ENCODE measurements around the gene POC5.
"Not testable (repeated sequence)": the region's sequence is repeated elsewhere in the genome, so short reads cannot be mapped to it uniquely, and the experiment has no call there.

POC5 gene, protein sequence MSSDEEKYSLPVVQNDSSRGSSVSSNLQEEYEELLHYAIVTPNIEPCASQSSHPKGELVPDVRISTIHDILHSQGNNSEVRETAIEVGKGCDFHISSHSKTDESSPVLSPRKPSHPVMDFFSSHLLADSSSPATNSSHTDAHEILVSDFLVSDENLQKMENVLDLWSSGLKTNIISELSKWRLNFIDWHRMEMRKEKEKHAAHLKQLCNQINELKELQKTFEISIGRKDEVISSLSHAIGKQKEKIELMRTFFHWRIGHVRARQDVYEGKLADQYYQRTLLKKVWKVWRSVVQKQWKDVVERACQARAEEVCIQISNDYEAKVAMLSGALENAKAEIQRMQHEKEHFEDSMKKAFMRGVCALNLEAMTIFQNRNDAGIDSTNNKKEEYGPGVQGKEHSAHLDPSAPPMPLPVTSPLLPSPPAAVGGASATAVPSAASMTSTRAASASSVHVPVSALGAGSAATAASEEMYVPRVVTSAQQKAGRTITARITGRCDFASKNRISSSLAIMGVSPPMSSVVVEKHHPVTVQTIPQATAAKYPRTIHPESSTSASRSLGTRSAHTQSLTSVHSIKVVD

DNA sequence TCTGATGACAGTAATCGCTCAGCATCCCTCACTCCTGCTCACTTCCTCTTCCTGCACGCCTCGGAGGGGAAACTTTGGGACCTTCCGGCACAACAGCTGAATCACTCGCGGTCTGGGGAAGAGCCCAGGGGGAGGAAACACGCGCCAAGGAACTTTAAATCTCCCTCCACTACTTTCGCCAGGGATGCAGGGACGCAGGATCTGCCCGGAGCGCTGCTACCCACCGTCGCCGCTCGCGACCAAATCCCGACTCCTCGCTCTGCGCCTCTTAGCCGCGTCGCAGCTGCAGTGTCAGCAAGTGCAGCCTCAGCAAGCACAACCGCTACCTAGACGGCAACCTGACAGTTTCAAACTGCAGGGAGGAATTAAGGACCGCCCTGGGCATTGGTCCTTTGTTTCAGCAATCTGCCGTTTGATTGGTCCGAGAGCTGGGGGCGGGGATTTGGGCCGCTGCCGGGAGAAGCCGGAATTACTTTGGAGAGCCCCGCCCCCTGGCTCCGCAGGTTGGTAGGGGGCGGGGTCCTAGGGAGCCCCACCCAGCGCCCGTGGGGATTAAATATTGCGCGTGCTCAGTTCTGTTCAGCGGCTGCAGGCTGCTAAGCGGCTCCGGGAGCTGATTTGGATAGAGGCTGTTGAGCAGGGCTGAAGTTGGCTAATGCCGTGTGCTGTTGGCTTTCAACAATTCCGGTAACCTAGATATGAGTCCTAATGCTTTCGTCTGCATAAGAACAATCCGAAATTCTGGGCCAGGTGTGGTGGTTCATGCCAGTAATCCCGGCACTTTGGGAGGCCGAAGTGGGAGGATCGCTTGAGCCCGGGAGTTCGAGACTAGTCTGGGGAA, at the start of gene POC5:
Gene POC5, minus strand, starts transcription at position 356 of the 841 bp plus-strand sequence. CDS start 4,500 bp downstream, outside the sequence.
- peak; percentile 97 for DNase-seq

DNA sequence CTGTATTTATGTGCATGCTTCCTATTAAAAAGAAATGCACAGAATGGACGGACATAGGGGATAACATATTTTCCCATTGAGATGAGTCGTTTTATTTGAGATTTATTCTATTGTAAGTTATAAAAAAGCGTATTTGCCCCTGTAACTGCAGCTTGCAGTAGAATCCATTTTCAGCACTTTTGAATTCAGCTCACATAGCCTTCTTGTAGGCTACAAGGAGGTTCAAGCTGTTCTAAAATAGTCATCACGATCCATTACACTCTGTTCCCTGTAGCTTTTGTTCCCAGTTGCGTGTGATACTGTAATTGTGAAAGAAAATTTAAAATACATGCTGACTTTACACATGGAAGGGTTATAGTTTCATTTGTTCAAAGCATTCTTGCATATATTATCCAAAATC, 40.9 kb upstream of the POC5 start:
- DNase-seq: no peak

DNA sequence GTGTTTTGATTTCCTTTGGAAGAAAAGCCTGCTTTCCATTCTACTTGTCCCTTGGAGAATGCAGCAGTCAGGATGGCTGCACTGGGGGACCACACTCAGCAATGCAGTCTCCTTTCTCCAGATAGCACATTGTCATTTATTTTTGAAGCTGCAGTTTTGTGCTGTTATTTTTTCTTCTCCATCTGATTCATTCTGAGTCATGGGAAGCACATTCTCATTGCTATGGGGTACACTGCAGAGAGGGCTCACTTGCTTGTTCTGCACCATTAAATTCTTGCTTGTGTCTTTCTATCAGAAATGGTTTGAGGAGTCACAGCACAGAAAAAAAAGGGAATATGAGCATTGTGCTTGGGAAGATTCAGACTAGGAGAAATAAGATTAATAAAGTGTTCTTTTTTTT, 39.7 kb upstream of the POC5 start:
- no peak for DNase-seq

DNA sequence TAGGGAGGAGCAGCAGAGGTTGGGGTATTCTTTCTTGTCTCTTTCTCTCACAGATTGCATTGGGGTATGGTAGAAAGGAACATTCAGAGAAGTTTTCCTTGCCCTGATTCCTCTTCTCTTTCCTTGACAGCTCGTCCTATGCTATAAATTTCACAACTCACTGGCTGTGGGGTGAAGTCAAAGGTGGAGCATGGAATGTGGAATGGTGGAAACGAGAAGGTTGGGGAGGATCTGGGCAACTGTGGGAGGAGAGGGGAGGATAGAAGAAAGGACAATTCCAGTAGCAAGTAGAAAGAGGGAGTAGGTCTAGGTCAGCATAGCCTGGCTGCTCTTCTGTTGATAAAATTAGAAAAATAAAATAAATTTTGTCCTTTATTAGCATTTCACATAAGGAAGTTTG, 39.0 kb upstream of the POC5 start:
- no peak for DNase-seq

DNA sequence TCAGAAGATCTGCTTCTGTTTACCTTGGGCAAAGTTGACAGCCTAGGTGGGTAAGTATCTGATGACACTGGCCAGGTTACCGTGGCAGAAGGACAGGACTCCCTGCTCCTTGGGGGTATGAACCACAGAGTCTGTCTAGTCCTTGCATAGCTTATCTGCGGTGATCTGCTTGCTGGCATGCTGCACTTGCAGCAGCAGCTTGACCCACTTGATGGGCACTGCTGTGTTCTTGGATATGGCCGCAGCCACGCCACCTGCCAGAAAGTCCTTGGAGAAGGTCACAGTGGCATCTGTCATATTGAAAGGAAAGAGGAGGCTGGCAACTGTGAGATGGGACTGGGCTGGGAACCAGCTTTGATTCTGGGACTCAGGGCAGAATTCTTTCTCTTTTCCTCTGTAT, 35.9 kb upstream of the POC5 start:
- no peak for DNase-seq

DNA sequence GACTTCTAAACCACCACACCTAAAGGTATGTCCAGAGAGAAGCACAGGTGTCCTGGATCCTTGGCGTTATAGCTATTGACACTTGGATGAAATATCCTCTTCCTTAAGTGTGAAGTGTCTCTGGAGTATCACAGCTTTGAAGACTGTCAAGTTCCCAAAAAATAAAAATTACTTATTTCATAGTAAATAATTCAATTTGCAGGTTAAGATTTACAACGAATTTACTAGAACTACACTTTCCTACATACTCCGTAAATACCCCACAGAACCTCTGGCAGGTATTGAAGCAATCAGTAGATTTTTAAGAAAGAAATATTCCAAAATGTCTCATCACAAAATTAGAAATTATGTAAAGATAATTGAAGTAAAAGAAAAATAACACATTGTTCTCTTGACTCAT, 27.1 kb upstream of the POC5 start:
- no peak for DNase-seq

DNA sequence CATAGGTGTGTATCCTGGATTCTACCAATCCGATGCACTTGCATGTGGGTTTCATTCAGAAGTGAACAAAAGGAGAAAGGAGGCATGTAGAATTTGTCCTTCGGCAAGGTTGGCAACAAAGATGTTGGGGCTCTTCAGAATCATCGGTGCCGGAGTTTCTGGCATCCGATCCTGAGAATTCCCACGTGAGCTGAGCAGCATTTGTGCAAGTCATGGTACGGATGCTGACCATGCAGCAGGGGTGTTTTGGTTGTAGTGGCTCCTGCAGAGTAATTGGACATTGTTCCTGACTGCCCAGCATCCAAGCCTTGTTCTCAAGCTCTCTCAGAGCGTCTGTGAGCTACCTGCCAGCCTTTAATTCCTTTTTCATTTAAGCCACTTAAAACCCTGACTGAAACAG, 19.0 kb upstream of the POC5 start:
- no peak for DNase-seq

DNA sequence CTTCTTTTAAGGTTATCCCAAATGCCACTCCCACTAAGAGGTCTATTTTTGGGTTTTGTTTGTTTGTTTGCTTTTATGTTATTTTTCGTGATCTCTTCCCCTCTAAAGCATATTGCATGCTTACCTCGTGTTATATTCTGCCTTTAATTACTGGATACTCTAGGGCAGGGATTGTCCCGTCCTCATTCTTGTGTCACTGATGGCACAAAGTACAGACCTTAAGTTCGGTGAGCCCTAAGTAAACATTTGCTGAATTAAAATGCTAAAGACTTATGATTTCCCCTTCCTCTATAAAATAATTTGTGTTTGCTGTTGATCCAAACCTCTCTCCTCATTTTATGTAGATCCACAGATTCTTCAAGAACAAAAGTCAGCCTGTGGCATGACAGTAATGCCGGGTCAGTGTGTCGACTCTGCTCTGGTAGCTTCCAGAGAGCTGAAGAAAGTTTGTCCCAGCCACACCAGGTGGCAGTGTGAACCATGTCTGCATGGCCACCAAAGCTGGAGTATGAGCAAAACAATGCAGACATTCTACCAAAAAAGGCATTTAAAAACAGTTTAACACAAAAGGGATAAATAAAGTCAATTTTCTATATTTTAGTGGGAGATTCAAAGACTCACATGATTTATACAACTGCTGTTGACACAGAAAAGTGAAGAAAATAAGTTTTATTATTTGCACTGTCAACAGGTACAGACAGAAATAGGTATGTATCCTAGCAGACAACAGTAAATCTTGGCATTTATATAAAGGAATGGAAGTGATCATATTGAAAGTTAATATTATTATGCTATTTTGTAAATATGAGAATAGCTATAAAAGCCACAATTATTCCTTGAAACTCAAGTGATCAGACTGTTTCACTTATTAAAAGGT, 17.9 kb upstream of the POC5 start:
- peak; percentile 13 for DNase-seq

DNA sequence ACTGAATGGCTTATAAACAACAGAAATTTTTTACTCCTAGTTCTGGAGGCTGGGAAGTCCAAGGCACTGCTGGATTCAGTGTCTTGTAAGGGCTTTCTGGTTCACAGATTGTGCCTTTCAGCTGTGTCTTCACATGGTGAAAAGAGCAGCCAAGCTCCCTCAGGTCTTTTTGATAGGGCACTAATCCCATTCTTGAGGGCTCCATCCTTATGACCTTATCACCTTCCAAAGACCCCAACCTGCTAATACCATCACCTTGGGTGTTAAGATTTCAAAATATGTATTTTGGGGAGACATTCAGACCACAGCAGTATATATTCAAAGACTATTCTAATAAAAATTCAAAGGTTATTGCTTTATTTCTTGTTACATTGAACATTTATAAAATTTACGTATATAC, 16.5 kb upstream of the POC5 start:
- DNase-seq: no peak

DNA sequence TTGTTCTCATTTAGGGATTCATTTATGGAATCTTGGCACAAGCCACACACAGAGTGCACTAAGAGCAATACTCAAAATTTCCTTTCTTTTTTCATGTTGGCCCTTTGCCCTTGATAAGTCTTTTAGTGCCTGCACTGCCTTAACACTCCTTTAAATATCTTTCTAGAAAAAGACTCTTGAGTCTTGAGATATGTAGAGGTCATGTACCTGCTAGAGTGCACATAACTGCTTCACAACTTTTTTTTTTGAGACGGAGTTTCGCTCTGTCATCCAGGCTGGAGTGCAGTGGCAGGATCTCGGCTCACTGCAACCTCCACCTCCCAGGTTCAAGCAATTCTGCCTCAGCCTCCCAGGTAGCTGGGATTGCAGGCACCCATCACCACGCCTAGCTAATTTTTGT, 14.3 kb upstream of the POC5 start:
- not testable (repeated sequence) for DNase-seq

DNA sequence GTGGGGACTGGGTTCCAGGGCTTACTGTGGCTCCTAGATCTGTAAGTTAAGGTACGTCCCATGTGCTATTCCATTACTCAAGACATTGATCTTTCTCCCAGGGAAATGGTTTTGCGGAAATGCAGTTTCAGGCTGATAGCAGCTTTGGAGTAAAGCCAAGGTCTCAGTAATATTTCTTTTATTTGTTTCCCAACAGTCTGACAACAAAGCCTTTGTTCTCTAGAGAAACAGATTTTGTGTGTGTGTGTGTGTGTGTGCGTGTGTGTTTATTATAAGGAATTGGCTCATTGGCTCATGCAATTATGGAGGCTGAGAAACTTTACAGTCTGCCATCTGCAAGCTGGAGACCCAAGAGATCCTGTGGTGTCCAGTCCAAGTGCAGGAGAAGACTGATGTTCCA, 12.1 kb upstream of the POC5 start:
- no peak for DNase-seq

DNA sequence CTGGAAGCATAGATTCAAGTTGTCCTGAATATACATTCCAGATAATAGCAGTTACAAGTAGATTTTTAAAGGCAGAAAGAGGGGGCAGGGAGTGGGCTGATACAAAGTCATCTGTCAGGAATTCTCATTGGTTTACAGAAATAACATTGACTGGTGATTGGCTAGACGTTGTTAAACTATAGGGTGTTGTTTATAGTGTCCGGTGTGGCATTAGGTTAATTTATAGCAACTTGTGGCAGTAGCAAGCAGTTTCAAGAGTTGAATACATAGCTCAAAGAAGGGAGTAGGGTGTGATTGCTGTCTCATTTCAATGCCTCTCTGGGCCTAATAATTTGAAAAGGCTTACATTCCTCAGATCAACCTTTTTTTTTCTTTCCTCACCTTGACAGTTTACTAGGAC, 10.7 kb upstream of the POC5 start:
- no peak for DNase-seq

DNA sequence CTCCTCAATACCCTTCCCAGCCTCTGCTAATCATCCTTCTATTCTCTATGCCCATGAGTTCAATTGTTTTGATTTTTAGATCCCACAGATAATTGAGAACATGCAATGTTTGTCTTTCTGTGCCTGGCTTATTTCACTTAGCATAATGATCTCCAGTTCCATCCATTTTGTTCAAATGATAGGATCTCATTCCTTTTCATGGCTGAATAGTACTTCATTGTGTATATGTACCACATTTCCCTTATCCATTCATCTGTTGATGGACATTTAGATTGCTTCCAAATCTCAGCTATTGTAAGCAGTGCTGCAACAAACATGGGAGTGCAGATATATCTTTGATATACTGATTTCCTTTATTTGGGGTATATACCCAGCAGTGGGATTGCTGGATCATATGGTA, 9.0 kb upstream of the POC5 start:
- DNase-seq: not testable (repeated sequence)

DNA sequence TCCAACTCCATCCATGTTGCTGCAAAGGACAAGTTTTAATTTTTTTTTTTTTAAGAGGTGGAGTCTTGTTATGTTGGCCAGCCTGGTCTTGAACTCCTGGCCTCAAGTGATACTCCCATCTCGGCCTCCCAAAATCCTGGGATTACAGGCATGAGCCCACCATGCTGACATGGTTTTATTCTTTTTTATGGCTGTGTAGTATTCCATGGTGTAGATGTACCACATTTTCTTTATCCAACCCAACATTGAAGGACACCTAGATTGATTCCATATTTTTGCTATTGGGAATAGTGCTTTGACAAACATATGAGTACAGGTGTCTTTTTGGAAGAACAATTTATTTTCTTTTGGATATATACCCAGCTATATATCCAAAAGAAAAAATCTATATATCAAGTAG, 6.1 kb upstream of the POC5 start:
- DNase-seq: no peak

DNA sequence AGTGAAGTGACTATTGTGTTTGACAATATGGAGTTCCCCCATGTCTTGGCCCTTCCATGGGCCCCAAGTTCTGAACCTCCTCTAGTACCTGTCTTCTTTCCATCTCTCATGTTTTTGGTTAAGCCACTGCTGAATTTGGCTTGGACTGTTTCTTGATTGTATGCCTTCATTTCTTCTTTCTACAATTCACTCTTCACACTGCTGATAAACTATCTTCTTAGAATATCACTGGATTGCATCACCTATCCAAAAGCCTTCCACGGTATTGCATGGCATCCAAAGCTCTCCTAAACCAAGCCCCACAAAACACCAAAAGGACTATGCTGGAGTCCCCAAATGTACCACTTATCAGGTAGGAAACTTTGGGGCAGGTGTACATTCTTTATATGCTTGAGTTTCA, 4.3 kb upstream of the POC5 start:
- no peak for DNase-seq

DNA sequence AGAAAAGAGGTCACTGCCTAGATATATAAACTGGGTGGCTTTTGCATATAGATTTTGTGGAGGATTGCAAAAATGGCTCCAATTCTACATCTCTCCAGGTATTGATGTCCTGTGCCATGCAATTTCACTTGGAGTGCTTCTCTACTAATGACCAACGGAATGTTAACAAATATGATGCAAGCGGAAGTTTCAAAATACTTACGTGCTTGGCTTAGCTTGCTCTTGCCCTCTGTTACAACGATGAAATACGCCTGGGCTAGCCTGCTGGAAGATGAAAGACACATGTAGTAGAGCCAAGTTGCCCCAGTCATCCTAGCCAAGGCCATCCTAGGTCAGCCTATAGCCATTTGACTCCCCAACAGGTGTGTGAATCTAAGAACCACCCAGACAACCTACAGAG, 3.6 kb upstream of the POC5 start:
- DNase-seq: no peak

DNA sequence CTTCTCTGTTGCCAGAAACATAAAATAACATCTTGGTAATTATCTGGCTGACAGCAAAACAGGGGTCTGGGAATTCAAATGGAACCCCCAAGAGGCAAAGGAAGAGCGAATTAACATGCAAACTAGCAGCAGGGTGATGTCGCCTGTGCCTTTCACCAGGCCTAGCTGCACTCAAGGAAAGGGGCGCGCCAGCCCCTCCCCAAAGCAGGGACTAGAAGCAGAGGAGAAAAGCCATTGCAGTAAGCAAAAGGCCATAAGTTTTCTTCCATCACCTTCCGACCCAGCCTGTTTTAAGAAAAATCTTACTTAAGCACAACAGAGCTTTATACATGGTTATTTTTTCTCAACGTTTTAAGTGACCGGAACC, 539 bp downstream of the POC5 start:
- no peak for DNase-seq

DNA sequence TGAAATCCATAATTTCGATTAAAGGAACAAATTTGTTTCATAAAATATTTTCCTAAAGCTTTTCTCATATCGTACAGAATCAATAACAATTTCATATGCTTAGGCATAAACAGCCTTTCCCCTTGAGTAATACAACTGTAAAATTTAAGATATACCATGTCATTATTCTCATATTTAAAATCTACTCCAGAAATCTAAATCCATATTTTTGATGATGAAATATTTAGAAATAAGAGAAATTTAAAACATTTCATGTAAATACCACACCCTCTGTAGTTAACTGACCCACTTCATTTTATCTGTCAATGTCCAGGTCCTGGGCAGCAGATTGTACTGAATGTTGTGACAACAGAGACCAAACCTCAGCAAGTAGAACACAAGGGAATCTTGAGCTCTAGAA, 5.1 kb downstream of the POC5 start:
- DNase-seq: no peak

DNA sequence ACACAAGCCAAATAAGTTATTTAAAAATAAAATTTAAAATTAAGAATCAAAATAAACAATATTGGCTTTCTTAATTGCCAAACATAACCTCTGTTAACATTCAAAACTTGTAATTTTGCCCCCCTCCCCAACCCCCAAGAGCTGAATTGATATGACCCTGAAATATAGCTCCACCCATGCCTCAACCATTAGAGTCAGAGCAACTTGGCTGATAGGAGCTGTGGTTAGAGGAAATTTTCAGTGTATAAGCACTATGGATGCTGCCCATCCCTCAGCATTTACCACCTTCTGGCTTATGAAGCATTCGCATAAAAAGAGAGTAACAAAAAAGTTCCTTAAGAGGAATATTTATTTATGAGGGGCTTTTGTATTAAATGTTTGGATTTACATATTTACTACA, 6.1 kb downstream of the POC5 start:
- no peak for DNase-seq

DNA sequence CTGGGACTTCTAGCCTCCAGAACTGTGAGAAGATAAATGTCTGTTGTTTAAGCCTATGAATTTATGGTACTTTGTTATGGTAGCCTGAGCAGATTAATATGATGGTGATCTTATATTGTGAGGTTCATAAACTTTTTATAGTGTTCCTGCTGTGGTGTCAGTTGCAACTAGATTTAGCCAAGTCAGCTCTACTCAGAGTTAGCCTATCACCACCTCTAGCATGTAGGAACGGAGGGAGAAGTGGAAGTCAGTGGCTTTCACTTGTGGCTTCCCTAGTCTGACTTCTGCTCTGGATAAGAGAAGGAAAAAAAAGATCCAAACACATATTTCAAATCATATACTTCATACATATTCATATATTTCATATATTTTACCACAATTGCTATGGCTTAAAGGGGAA, 6.6 kb downstream of the POC5 start:
- no peak for DNase-seq

DNA sequence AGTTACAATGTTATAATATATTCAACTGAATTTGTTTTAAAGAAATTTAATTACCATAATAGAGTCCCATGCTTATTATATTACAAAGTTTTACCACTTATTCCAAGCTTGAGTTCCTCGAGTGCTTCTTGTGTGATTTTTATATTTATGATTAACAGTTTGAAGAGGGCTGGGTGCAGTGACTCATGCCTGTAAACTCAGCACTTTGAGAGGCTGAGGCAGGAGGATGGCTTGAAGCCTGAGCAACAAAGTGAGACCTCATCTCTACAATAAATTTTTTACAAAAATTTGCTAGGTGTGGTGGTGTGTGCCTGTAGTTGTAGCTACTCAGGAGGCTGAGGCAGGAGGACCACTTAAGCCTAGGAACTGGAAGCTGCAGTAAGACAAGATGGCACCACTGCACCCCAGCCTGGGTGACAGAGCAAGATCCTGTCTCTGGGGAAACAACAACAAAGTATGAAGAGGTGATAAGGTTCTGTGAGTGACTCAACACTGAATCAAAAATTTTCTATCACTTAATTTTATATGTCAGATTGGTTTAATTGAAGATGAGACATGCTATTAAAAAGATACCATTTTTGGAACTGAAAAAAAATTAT, 9.2 kb downstream of the POC5 start:
- DNase-seq: no peak

DNA sequence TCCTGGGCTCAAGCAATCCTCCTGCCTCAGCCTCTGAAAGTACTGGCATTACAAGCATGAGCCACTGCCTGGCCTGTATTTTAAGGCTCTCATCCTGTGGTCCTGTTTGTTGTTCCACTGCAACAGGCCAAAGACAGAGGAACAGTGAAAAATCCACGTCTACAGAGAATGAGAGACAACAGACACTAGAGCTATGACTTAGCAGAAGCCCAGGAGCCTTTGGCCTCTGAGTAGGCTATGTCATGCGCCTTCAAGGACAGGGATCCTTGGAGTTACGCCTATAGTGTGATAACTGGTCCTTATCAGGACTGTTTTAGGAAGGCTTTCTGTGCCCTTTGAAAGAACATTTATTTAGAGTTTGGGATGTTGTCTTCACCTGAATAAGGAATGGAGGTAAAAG, 10.5 kb downstream of the POC5 start:
- DNase-seq: no peak

DNA sequence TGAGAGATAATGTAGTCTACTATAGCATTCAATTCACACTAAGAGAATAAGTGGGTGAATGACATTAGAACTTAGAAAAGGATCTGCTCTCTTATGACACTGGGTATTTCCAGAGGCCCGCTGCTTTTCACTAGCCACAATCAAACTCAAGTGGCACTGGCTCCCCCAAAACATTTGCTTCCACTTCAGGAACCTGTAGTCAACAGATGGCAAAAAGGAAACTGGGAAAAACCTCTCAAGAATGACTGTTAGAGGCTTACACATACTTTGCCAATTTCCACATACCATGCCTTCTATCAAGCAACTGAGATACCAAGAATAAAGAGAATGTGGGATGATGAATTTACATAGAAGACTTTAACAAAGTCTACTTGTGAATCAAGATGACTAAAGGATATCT, 11.2 kb downstream of the POC5 start:
- no peak for DNase-seq
